T-helper 1 cell treated with Interleukin-12 subunit alpha and Interleukin-12 subunit beta and Interleukin-4 antibody, amounts not matched to agents 30 μg/mL and 1 μg/mL, for 36 hours (primary cell): Measurements from ENCODE around the gene DRAM2.
"Not testable (repeated sequence)": the region's sequence is repeated elsewhere in the genome, so short reads cannot be mapped to it uniquely, and the experiment has no call there.

Experiments
- H3K27ac Mint-ChIP-seq: one replicate; pipeline ENCODE4 v1.8.0; 2021; ENCODE audit warnings: mild to moderate bottlenecking, mixed read lengths
- H3K27me3 Mint-ChIP-seq: one replicate; pipeline ENCODE4 v1.8.0; 2021; ENCODE audit warnings: low read depth, mixed read lengths
- H3K36me3 Mint-ChIP-seq: one replicate; pipeline ENCODE4 v1.8.0; 2021; ENCODE audit warnings: low read depth, mixed read lengths
- H3K4me1 Mint-ChIP-seq: one replicate; pipeline ENCODE4 v1.8.0; 2021; ENCODE audit warnings: low read depth, mixed read lengths
- H3K4me3 Mint-ChIP-seq: one replicate; pipeline ENCODE4 v1.8.0; 2021; ENCODE audit warnings: mild to moderate bottlenecking, moderate library complexity, mixed read lengths
- H3K9me3 Mint-ChIP-seq: one replicate; pipeline ENCODE4 v1.8.0; 2021; ENCODE audit warnings: mixed read lengths

The DRAM2 gene

DNA sequence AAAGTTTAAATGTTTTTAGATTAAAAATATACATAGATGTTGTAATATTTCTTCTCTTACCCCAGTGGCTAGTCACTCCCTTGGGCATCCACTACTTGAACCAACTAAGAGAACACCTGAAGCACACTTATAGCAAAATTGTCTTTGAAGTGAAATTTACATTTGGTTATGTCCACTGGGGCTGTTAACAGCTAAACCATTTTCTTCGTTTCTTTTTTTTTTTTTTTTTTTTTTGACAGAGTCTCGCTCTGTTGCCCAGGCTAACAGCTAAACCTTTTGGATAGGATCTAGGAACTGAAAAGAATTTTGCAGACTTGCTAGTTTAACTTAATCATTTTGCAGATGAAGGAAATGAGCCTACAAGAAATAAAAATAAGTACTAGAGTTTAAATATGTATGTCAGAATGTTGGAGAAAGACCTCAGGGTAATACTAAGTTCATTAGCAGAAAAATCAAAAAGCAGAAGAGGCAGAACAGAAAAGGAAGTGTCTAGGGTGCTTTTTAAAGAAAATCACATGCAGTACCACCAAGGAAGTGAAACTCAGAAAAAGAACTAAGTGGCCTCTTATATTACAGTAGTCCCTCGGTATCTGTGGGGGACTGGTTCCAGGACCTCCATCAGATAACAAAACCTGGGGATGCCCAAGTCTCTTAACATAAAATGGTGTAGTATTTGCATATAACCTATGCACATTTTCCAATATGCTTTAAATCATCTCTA lies 11.8 kb downstream of the DRAM2 start:
- H3K27me3 Mint-ChIP-seq, result no peaks in the 10 kb centered on the region
- H3K36me3 Mint-ChIP-seq, result peaks cover 41% of the 10 kb centered on the region
- no peak overlapping the region for H3K27ac Mint-ChIP-seq
- H3K4me3 Mint-ChIP-seq, result peak overlapping the region; percentile 7
- no peaks in the 10 kb centered on the region for H3K9me3 Mint-ChIP-seq
- H3K4me1 Mint-ChIP-seq, result peaks cover 23% of the 10 kb centered on the region

DNA sequence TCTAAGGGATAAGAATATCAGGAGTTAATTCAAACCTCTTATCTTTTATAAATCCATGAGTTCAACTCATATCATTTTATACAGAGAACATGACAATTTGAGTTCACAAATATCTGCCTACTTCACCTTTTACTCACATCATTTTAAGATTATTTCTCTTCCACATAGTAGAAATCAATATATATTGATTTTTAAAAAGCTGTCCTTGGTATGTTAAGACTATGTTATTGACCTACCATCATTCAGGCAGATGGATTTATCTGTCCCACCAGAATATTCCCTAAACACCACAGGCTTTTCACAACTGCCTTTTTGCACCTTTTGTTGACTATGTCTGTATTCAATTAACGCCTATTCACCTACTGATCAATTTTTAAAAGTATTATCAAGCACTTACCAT lies 13.5 kb downstream of the DRAM2 start:
- Mint-ChIP-seq H3K36me3 (peaks cover 44% of the 10 kb centered on the region), H3K9me3 (no peaks in the 10 kb centered on the region), H3K27me3 (no peaks in the 10 kb centered on the region), H3K27ac (no peak overlapping the region), H3K4me1 (peaks cover 23% of the 10 kb centered on the region), H3K4me3 (no peak overlapping the region)

DNA sequence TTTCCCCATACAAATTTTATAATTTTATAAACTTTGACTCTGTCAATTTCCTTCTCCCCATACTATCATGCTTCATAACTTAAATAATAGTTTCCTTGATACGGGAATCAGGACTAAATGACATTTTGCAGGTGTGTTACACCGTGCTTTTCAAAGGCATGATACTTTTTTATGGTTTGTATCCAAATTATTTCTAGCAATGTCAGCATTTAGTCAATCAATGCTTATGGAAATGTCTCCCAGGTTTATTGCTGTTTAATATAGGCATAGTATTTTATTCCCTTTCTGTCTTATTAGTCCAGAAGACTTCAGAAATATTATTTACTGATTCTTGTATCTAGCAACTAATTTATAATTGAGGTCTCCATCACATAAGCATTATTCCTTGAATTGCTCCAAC lies 23.4 kb downstream of the DRAM2 start:
- no peaks in the 10 kb centered on the region for H3K27me3 Mint-ChIP-seq
- H3K4me1 Mint-ChIP-seq, result peaks cover 2% of the 10 kb centered on the region
- H3K4me3 Mint-ChIP-seq, result no peak overlapping the region
- no peak overlapping the region for H3K27ac Mint-ChIP-seq
- H3K36me3 Mint-ChIP-seq, result peaks cover 33% of the 10 kb centered on the region
- no peaks in the 10 kb centered on the region for H3K9me3 Mint-ChIP-seq

DNA sequence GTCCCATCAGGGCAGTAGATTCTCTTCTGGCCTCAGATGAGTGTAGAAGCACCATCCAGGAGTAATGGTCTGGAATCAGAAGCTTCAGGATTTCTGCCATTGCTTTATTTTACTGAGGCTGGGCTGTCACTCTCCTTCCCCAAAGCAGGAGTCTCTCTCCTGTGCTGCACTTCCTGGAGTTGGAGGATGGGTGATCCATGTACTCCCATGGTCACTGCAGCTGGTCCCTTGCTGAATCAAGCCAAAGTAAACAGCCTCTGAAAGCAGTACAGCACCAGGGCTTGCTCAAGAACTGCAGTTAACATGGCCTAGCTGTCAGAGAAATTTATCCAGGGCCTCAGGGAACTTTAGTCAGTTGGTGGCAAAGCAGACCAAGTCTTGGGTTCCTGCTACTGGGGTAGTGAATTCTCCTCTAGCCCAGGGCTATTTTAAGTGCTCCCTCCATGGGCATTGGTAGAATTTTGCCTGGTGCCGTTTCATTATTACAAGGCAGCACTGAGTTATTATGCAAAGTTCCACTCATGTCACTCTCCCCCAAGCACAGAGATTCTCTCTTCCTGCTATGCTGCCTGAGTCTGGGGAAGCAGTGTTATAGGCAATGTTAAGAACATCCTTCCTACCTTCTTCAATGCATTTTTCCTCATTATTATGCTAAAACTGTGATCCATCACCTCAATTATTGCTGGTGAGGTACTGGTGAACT lies 29.5 kb downstream of the DRAM2 start:
- Mint-ChIP-seq H3K36me3 (peaks cover 12% of the 10 kb centered on the region), H3K4me3 (no peak overlapping the region), H3K9me3 (peaks cover 7% of the 10 kb centered on the region), H3K27me3 (no peaks in the 10 kb centered on the region), H3K4me1 (no peaks in the 10 kb centered on the region), H3K27ac (no peak overlapping the region)

DNA sequence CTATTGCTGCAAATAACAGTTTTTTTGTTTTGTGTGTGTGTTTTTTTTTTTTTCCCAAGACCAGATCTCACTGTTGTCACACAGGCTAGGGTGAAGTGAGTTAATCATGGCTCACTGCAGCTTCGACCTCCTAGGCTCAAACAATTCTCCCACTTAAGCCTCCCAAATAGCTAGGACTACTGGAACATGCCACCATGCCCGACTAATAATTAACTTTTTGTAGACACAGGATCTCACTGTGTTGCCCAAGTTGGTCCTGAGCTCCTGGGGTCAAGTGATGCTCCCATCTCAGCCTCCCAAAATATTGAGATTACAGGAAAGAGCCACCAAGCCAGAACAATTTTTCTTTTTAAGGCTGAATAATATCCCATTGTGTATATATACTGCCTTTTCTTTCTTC lies 34.9 kb downstream of the DRAM2 start:
- Mint-ChIP-seq H3K9me3 (peaks cover 31% of the 10 kb centered on the region), H3K27me3 (peaks cover 13% of the 10 kb centered on the region), H3K4me1 (no peaks in the 10 kb centered on the region), H3K4me3 (no peak overlapping the region), H3K27ac (no peak overlapping the region), H3K36me3 (peaks cover 4% of the 10 kb centered on the region)

DNA sequence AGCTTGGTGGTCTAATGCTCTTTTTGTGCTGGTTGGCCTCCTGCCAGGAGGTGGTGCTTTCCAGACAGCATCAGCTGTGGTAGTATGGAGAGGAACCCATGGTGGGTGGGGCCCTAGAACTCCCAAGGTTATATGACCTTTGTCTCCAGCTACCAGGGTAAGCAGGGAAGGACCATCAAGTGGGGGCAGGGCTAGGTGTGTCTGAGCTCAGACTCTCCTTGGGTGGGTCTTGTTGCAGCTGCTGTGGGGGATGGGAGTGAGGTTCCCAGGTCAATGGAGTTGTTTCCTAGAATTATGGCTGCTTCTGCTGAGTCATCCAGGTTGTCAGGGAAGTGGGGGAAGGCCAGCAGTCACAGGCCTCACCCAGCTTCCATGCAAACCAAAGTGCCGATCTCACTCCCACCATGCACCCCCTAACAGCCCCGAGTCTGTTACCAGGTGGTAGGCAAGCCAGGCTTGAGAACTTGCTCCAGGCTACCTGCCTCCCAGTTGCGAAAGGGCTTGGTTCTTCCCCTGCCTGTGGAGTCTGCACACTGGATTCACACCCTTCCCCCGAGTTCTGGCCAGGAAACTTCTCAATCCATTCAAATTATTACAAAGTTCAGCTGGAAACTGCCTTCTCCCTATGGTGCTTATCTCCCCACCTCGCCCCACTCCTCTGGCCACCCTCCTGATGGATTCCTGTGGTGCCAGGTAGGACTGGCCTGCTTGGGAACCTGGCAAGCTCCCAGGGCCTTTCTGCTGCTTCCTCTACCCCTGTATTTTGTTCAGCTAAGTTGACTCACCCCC lies 37.8 kb downstream of the DRAM2 start:
- Mint-ChIP-seq H3K36me3 (peaks cover 4% of the 10 kb centered on the region), H3K27ac (no peak overlapping the region), H3K27me3 (peaks cover 13% of the 10 kb centered on the region), H3K4me3 (no peak overlapping the region), H3K9me3 (peaks cover 45% of the 10 kb centered on the region), H3K4me1 (no peaks in the 10 kb centered on the region)

DNA sequence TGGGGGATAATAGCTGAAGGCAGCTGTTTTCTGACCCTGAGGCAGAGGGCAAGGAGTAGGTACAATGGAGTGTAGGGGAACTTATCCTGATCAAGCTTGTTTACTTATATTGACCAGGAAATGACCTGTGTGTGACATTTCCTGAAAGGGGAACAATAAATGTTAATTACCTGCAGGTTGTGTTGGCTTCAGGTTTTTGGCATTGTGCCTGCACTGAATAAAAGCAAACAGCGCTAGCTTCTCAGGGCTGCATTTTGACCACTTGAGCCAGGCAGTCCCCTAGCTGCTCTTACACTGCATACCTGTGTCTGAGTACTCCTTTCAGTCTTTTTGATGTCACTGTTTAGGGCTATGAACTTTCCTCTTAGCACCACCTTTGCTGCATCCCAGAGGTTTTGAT lies 40.6 kb downstream of the DRAM2 start:
- H3K4me1 Mint-ChIP-seq, result no peaks in the 10 kb centered on the region
- peaks cover 4% of the 10 kb centered on the region for H3K36me3 Mint-ChIP-seq
- no peak overlapping the region for H3K27ac Mint-ChIP-seq
- peaks cover 13% of the 10 kb centered on the region for H3K27me3 Mint-ChIP-seq
- peaks cover 51% of the 10 kb centered on the region for H3K9me3 Mint-ChIP-seq
- no peak overlapping the region for H3K4me3 Mint-ChIP-seq

DNA sequence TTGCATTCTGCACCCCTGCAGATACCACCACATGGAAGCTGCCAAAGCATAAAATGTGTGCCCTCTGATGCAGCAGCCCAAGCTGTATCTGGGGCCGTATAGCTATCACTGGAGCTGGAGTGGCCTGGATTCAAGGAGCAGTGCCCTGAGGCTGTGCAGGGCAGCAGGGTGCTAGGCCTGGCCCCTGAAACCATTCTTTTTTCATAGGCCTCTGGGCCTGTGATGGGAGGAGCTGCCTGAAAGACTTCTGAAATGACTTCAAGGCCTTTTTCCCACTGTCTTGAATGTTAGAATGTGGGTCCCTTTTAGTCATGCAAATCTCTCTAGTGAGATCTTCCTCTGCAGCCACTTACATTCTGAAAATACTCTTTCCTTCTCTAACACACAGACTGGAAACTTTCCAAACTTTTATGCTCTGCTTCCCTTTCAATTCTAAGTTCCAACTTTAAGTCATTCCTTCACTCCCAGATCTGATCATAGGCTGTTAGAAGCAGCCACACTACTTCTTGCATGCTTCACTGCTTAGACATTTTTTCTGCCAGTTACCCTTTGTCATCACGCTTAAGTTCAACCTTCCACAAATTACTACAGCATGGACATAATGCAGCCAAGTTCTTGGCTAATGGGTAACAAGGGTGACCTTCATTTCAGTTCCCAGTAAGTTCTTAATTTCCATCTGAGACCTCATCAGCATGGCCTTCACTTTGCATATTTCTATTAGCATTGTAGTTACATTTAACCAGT lies 42.4 kb downstream of the DRAM2 start:
- Mint-ChIP-seq H3K27ac (no peak overlapping the region), H3K9me3 (peaks cover 49% of the 10 kb centered on the region), H3K27me3 (peaks cover 15% of the 10 kb centered on the region), H3K4me3 (no peak overlapping the region), H3K4me1 (no peaks in the 10 kb centered on the region), H3K36me3 (no peaks in the 10 kb centered on the region)

DNA sequence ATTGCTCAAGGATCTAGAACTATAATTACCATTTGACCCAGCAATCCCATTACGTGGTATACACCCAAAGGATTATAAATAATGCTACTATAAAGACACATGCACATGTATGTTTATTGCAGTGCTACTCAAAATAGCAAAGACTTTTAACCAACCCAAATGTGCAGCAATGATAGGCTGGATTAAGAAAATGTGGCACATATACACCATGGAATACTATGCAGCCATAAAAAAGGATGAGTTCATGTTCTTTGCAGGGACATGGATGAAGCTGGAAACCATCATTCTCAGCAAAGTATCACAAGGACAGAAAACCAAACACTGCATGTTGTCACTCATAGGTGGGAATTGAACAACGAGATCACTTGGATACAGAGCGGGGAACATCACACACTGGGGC lies 44.5 kb downstream of the DRAM2 start:
- Mint-ChIP-seq H3K9me3 (peaks cover 35% of the 10 kb centered on the region), H3K27me3 (peaks cover 11% of the 10 kb centered on the region)
- not testable (repeated sequence) for H3K4me1 Mint-ChIP-seq, H3K4me3 Mint-ChIP-seq, H3K27ac Mint-ChIP-seq, H3K36me3 Mint-ChIP-seq

DNA sequence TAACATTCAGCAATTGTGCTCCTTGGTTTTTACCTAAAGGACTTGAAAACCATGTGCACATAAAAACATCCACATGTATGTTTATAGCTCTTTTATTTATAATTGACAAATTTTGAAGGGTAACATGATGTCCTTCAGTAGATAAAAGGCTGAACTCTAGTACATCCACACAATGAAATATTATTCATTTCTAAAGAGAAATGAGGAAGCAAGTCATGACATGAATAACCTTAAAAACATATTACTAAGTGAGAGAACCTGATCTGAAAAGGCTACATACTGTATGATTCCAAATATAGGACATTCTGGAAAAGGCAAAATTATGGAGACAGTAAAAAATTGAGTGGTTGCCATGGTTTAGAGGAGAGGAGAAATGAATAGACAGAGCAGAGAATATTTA lies 50.3 kb downstream of the DRAM2 start:
- H3K4me1 Mint-ChIP-seq, result no peaks in the 10 kb centered on the region
- no peak overlapping the region for H3K27ac Mint-ChIP-seq
- H3K4me3 Mint-ChIP-seq, result no peak overlapping the region
- peaks cover 34% of the 10 kb centered on the region for H3K27me3 Mint-ChIP-seq
- no peaks in the 10 kb centered on the region for H3K36me3 Mint-ChIP-seq
- H3K9me3 Mint-ChIP-seq, result peaks cover 5% of the 10 kb centered on the region

DNA sequence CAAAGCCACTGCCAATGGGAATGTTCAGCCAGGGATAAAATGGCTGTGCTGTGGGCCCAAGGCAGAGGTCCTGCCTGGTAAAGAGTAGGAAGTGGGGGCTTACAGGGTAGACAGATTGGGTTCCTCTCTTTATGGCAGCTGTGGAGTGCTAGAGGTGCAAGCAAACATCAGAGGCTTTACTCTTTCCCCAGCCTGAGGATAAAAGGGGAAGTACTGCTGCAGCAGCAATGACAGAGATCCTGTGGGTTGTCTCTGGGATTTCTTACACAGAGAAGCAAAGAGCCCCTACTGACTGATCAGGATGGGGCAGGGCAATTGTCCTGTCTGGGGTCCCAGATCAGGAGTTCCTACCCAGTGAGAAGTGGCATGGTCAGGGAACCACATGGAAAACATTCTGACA lies 54.2 kb downstream of the DRAM2 start:
- H3K4me1 Mint-ChIP-seq, result no peaks in the 10 kb centered on the region
- H3K36me3 Mint-ChIP-seq, result no peaks in the 10 kb centered on the region
- no peak overlapping the region for H3K4me3 Mint-ChIP-seq
- no peak overlapping the region for H3K27ac Mint-ChIP-seq
- peaks cover 49% of the 10 kb centered on the region for H3K27me3 Mint-ChIP-seq
- H3K9me3 Mint-ChIP-seq, result peaks cover 11% of the 10 kb centered on the region

DNA sequence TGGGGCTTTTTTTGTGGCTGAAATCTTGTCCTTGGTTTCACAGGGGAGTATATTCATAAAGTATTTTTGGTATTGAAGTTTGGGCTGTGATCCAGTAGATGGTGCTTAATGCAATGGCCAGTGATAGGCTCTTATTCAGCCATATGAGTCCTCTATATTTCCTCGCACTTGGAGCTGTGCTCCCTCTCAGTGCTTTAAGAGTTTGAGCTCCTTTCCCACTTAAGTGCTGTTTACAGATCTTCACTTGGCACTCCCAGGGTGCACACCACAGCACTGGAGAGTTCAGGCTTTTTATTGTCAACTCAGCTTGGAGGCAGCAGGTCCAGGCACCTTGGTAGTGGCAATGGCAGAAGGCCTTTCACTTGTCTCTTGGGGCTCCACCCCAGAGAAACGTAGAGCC lies 54.9 kb downstream of the DRAM2 start:
- Mint-ChIP-seq H3K36me3 (no peaks in the 10 kb centered on the region), H3K4me1 (no peaks in the 10 kb centered on the region), H3K9me3 (peaks cover 12% of the 10 kb centered on the region), H3K27me3 (peaks cover 50% of the 10 kb centered on the region), H3K4me3 (no peak overlapping the region), H3K27ac (no peak overlapping the region)

DNA sequence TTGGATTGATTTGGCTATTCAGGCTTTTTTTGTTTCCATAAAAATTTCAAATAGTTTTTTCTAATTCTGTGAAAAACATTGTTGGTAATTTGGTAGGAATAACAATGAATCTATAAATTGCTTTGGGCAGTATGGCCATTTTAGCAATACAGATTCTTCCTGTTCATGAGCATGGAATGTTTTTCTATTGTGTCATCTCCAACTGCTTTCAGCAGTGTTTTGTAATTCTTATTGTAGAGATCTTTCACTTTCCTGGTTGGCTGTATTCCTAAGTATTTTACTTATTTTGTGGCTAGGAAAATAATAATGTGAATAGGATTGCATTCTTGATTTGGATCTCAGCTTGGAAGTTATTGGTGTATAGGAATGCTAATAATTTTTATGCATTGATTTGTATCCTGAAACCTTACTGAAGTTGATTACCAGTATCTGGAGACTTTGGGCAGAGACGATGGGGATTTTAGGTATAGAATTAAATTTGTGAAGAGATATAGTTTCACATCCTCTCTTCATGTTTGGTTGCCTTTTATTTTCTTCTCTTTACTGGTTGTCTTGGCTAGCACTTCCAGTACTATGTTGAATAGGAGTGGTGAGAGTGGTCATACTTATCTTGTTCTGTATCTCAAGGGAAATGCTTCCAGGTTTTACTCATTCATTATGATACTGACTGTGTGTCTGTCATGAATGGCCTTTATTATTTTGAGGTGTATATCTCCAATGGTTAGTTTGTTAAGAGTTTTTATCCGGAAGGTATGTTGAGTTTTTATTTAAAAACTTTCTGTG lies 57.3 kb downstream of the DRAM2 start:
- H3K36me3 Mint-ChIP-seq, result no peaks in the 10 kb centered on the region
- no peak overlapping the region for H3K4me3 Mint-ChIP-seq
- H3K9me3 Mint-ChIP-seq, result peaks cover 15% of the 10 kb centered on the region
- peaks cover 34% of the 10 kb centered on the region for H3K27me3 Mint-ChIP-seq
- H3K4me1 Mint-ChIP-seq, result no peaks in the 10 kb centered on the region
- H3K27ac Mint-ChIP-seq, result no peak overlapping the region

DNA sequence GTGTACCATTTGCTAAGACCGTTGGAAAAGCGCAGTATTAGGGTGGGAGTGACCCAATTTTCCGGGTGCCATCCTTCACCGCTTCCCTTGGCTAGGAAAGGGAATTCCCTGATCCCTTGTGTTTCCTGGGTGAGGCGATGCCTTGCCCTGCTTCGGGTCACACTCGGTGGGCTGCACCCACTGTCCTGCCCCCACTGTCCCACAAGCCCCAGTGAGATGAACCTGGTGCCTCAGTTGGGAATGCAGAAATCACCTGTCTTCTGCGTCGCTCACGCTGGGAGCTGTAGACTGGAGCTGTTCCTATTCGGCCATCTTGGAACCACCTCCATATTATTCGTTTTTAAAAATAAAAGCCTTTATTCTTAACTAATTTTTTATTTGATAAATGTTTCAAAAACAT lies 60.6 kb downstream of the DRAM2 start:
- H3K4me3 Mint-ChIP-seq, H3K36me3 Mint-ChIP-seq, H3K27ac Mint-ChIP-seq, H3K4me1 Mint-ChIP-seq: not testable (repeated sequence)
- Mint-ChIP-seq H3K27me3 (peaks cover 22% of the 10 kb centered on the region), H3K9me3 (peaks cover 18% of the 10 kb centered on the region)
